GM18502 (cell line): ENCODE measurements around the gene GNA12.

Source experiments
- ATAC-seq: cut with Tn5 transposase; IDR thresholded peaks from one replicate; pipeline ENCODE4 v1.9.1; 2021; ENCODE audit warnings: mild to moderate bottlenecking; ENCODE audit not compliant: unreplicated experiment, poor library complexity

Gene GNA12

GRCh38 chr7:2719007-2719406 is 125.1 kb downstream of the GNA12 start:
- ATAC-seq: no peak

- no peak for ATAC-seq
Measured at GRCh38 chr7:2718296-2718965, 125.7 kb downstream of the GNA12 start.

DNA sequence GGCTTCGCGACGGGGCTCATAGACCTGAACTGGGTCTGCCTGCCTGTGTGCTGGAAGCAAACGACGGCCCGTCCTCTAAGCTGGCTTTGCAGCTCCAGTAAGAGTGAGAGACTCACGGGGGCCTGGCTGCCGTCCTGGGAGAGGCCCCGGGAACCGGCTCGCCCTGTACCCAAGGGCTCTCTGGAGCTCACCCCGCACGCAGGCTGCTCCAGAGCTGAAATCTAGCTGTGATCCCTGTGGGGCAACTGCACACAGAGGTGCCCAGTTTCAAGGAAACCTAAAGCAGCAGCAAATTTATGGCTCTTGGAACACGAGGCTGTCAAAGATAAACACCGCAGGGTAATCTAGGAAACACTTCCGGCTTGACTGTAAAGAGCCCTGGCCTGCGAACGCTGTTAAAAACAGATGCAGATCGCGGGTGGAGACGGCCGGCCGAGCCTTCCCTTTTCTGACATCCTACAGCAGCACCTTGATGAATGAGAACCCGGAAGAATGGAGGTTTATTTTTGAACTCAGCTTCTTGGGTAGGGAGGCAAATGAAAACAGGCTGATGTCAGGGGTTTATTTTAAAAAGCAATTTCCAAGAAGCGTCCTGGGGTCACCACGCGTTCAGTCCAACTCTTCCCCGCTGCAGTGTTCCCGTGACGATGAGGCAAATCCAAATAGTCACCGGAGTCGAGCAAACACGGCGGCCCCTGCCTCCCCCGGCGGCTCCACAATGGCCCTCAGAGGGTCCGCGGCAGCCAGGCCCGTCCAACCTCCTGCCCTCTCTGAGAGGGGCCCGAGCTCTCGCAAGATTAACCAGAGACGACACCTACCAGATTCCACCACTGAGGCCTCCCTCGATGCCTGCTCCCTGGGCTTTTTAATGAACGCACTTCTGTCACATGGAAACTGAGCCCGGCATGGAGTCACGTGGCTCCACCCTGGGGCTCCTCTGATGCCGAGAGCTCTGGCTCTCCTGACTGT is 126.5 kb downstream of the GNA12 start:
- no peak for ATAC-seq

DNA sequence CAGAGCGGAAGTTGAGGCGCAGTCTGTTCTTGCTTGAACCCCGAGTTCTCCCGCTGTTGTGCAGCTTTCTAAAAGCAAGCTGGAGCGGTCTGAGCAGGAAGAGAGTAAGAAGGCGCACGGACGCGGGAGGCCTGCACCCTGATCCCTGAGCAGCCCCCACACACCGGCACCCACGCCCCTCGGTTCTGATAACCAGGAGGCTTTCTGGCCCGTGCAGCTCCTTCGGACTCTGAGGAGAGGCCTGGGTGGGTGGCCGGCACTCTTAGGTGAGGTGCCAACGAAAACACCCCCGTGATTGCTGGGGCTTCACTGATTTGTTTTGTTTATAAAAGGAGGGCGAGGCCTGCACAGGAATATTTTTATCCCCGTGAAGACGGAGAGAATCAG is 127.2 kb downstream of the GNA12 start:
- ATAC-seq: no peak

DNA sequence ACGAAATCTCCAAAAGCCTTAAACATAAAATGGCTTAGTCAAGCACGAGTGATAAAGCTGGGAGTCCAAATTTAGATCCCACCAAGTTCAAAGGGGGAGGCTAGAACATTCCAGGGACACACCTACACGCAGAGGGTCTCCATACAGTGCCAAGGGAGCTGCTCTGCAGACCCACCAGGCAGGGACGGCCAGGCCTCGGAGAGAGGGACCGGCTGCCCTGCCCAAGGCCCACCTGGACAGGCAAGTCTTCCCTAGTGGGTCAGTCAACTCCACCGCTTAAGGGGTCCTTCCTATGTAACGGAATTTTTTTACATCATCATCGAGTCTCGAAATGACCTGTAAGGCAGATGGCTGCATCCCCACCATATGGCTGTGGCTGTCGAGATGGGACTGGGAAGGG is 127.6 kb downstream of the GNA12 start:
- ATAC-seq: no peak

GRCh38 chr7:2715341-2716231 is 128.5 kb downstream of the GNA12 start:
- peak; percentile 40 for ATAC-seq

- ATAC-seq: no peak
Measured at GRCh38 chr7:2714636-2715035, 129.5 kb downstream of the GNA12 start.

GRCh38 chr7:2713978-2714377 is 130.1 kb downstream of the GNA12 start:
- no peak for ATAC-seq

DNA sequence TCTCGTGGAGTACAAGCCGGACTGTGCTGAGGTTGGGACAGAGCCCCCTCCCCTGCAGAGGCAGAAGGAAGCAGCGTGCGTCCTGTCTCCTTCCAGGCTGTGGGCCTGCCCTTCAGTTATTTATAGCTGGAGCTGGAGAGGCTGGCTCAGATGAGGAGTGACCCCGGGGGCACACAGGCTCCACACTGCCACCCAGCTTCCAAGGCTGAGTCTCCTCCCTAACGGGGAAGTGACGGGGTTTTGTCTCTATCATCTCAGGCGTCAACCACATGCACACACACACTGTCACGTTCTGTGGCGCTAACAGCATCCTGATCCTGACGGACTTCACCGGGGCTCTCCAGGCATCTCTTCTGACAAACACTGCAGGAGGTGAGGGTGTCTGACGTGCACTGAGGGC is 130.7 kb downstream of the GNA12 start:
- no peak for ATAC-seq

- ATAC-seq: no peak
Measured at GRCh38 chr7:2711895-2712675, 132.0 kb downstream of the GNA12 start.

DNA sequence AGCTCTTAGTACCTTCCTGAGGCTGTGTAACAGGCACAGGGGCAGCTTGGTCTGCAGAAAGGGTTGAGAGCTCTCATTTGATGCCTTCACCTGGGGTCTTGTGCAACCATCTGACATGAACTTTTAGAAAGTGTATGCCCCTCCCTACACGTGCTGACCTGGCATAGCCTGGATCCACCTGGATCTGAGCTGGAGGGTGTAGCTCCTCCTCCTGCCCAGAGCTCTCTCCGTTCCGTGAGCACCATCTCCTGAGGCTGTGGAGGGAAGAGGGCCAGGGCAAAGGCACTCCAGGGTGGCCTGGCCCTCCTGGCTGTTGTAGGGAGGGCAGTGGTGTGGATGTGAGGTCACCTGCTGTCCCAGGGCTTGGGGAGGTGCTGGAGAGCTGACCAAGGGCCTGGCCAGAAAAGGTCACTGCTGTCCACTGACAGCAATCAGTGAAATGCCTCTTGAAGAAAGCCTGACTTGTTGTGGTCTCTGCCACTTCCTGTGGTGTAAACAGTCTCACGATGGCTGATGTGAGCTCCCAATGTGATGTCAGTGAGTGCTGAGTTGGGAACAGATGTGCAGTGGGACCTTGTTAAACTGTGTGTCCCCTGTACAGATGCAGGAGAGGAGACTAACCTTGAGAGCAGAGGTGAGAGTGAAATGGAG is 133.1 kb downstream of the GNA12 start:
- peak; percentile 33 for ATAC-seq

- ATAC-seq: peak; percentile 67
Measured at GRCh38 chr7:2710286-2710655, 133.8 kb downstream of the GNA12 start.

DNA sequence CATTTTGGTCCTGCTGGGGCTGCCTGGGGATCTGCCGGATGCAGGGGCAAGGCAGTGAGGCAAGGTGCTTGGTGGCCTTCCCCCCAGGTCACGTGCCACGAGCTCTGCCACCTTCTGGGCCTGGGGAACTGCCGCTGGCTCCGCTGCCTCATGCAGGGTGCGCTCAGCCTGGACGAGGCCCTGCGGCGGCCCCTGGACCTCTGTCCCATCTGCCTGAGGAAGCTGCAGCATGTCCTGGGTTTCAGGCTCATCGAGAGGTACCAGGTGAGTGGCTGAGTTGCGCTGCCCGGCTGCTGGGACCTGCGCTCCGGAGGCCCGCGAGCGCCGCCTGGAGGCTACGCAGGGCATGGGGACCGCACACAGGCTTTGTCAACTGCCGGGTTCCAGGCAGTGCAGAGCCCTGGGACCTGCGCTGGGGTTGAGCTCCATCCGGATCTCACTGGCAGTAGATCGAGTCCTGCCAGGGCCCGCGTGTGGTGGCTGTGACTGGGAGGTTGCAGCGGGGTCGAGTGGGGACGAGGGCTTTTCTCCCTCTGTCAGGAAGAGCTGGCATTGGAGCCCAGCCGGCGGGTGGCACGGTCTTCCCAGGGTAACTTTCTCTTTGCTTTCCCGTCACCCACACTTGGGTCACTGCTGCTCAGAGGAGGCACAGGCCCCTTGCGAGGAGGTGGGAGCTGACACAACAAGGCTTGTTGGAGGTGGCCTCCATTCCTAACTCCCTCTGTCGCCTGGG is 134.4 kb downstream of the GNA12 start:
- ATAC-seq: peak; percentile 77

DNA sequence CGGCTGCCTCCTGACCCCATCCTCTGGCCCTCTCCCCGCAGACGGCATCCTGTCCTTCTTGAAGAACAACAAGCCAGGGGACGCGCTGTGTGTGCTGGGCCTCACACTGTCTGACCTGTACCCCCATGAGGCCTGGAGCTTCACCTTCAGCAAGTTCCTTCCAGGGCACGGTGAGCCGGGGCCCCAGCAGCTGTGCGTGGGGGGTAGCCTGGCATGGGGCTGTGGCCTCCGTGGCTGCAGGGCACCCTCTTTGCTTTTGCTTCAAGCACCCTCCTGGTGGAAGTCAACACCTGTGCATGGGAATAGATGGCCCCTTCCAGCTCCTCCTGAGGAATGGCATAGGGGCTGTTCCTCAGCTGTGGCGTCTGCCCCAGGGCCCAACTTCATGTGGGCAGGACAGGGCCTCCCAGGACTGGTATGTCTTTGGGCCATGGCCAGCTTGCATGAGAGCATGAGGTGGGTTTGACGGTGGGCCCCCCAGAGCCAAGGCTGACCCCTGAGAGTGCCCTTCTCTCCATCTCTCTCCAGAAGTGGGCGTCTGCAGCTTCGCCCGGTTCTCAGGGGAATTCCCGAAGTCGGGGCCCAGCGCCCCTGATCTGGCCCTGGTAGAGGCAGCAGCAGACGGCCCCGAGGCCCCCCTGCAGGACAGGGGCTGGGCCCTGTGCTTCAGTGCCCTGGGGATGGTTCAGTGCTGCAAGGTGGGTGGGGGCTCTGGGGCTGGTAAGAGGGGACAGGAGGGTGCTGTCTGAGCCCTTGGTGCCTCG is 135.4 kb downstream of the GNA12 start:
- no peak for ATAC-seq

DNA sequence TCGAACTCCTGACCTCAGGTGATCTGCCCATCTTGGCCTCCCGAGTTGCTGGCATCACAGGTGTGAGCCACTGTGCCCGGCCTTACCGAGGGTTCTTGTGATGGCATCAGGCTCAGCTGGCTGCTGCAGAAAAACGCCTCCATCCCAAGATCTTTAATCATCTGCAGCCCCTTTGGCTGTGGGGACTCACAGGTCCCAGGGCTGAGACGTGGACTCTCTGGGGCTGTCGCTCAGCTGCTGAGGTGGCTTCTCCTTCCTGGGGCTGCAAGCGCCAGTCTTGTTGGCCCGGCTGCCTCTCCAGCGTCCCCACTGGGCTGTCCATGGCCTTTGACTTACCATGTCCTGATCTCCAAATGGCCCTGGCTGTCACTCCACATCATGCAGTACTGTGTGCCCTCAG is 136.1 kb downstream of the GNA12 start:
- no peak for ATAC-seq

- ATAC-seq: no peak
Measured at GRCh38 chr7:2707481-2707880, 136.6 kb downstream of the GNA12 start.

- ATAC-seq: no peak
Measured at GRCh38 chr7:2706685-2707126, 137.4 kb downstream of the GNA12 start.
